HG02870 (cell line): Measurements from ENCODE around the gene SLC23A2.

Experiments used
- ATAC-seq: cut with Tn5 transposase; IDR thresholded peaks from one replicate; pipeline ENCODE4 v1.9.1; 2021; ENCODE audit warnings: mild to moderate bottlenecking, moderate library complexity; ENCODE audit not compliant: unreplicated experiment

SLC23A2 gene

DNA sequence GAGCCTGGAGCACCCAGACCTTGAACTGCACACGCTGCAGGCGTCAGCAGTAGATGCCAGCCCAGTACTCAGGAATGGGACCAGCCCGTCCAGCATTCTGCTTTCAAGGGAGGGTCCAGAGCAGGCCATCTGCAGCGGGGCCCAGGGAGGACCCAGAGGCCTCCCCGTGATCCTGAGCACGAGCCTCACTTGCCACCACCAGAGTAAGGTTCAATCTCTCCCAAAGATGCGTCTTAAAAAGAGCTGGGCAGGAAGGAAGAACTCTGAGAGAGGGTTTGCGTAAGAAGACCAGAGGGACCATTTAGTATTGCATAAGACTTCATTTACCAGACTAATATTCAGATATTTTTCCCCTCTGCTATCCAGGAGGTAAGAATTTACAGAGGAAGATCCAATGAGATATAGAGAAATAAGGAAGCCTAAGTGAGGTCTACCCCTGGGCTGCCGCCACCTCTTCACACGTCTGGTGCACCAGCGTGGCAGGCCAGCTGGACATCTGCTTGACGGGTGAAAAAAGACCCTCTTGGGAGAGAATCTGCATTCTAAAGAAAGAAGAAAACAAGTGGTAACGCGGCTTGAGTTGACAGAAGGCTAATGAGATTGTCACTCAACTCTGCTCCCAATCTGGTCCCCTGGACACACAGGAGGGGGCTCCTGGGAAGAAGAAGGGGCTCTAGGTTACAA lies 172.3 kb downstream of the SLC23A2 start:
- ATAC-seq: no peak

DNA sequence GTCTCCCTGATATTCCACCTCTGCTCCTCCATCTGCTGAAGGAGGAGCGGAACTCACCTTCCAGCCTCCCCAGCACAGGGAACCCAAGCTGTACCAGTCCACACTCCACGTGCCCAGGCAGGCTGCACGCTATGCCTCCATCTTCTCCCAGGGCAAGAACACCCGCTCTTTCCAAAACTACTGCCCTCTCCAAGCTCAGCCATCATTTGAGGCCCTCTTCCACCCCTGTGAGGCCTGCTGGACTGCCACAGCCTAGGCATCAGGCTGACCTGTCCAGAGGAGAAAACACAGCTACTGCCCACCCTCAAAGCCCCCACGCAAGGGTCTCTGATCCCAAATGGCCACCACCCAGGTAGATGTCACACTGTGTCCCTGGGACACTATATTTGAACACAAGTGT lies 179.7 kb downstream of the SLC23A2 start:
- ATAC-seq: no peak

DNA sequence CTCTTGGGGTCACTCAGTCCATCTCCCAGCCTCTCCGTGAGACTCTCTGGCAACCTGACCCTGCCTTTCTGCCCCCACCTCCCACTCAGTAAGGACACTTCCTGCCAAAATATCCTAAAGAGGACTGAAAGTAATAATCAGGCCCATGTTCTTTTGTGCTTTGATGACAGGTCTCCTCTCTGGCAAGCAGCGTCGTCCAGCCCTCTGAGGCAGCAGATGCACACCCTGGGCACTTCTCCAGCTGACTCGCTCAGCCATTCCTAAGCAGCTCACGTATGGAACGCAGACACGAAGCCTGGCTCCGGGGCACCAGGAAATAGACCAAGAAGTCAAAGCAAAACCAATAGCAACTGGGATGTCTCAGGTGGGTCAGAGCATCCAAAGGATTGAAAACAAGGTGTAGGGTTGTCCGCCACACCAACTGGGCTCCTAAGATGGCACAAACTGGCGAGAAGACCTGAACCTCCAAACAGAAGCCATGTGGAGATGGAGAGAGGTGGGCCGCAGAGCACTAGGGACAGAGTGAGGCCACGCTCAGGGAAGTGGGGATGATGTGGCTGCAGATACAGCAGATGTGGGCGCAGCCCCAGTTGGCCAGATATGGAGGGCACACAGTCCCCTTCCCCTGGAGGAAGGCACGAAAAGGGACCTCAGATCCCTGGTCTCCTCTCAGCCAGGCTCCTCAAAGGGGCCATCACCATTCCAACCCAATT lies 180.3 kb downstream of the SLC23A2 start:
- ATAC-seq: no peak

DNA sequence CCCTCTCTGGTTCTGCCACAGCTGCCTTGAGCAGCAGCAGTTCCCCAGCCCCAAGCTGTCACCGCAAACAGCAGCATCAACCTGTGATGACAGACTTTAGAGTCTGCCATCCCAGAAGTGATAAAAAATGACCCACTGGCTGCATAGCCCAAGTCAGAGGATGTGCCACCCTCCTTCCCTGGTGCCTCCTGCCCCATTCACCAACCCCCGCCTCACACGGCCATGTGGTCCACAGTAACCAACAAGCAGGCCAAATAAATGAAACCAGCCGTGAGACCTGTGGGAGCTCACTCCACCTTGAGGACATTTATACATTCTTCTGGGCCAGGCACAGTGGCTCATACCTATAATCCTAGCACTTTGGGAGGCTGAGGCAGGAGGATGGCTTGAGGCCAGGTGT lies 181.4 kb downstream of the SLC23A2 start:
- no peak for ATAC-seq

DNA sequence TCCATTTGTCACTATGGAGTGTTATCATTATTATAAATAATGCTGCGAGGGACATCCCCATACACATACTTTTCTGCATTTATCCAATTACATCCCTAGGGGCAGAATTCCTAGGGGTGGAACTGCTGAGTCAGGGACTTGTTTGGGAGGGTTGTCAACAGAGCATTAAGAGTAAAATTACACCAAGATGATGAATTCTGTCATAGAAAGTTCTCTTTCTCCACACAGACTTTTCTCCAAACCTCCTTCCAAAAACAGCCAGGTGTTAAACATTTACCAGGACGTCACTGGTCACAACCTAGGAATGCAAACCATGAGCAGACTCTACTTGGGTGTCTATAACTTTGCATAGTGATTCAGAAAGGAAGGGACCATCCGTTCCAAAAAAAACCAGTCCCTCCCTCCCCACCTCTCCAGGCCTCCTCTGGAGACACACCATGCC lies 184.1 kb downstream of the SLC23A2 start:
- ATAC-seq: no peak

DNA sequence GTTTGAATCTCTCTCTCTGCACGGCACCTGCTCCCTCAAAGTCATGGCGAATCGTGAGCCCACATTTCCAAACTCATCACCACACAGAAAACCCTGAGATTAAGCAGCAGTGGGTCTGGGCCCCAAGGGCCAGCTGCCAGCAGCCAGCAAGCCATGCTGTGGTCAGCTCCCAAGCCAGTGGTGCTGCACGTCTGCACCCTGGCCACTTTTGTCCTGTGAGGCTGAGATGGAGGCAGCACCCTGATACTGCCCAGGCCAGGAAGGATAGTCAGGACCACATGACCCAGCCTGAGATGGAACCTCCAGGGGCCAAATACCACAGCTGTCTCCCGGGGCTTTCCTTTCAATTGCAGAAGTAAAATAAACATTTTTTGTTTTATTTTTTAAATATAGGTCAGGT lies 185.7 kb downstream of the SLC23A2 start:
- no peak for ATAC-seq

DNA sequence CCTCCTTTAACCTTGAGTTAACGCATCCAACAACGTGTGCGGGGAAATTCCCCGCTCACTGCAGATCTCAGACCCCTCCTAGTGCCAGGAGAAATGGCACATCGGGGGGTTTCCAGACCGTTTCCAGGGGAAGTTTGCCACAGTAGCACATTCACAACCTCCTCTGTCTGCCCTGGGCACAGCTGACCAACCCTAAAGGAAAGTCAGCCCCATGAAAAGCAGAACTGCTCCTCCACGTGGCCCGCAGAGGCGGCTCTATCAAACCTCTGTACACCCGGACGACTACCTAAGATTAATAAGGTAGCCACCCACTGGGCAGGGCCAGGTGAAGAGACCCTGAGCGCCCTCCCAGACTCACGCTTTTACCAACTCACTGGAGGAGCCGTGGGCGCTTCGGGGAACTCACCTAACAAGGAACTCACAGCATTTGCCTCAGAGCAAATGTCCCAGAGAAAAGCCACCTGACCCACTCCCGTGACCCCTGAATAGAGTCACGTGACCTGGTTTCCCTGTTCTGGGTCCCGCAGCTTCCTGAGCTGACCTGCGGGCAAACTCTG lies 186.5 kb downstream of the SLC23A2 start:
- ATAC-seq: peak; percentile 43

DNA sequence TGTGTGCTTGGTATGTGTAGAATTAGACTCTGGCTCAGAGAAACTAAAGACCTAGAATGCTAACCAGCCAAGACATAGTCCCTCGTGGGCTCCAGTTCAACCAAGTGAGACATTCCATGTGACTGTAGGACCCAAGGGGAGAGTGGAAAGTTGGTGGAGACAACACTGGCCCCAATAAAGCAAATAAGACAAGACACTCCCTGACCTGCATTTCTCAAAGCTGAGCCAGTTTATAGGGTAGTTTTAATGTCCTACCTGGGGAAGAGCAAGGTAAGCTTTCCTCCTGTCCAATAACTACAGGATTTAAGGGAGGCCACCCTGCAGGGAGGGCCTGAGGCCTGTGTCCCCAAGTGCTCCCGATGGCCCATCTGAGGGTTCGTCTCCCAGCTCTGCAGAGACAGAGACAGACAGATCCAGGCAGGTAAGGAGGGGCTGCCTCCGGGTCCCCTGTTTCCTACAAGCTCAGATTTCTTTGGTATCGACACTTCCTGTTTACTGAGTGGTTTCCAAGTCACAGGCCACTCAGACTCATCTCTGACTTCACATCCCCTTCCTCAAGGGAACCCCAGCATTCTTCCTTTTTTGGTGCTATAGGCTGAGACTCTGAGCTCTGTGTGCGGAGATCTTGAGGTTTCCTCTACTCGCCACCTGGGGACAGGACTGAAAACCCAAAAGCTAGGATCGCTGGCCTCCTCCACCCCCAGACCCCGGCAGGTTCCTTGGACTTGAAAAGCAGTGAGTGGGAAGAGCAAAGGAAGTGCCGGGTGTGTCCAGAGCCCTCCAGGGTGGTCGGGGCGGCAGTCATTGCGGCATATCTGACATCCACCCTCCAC lies 187.2 kb downstream of the SLC23A2 start:
- ATAC-seq: peak; percentile 55

DNA sequence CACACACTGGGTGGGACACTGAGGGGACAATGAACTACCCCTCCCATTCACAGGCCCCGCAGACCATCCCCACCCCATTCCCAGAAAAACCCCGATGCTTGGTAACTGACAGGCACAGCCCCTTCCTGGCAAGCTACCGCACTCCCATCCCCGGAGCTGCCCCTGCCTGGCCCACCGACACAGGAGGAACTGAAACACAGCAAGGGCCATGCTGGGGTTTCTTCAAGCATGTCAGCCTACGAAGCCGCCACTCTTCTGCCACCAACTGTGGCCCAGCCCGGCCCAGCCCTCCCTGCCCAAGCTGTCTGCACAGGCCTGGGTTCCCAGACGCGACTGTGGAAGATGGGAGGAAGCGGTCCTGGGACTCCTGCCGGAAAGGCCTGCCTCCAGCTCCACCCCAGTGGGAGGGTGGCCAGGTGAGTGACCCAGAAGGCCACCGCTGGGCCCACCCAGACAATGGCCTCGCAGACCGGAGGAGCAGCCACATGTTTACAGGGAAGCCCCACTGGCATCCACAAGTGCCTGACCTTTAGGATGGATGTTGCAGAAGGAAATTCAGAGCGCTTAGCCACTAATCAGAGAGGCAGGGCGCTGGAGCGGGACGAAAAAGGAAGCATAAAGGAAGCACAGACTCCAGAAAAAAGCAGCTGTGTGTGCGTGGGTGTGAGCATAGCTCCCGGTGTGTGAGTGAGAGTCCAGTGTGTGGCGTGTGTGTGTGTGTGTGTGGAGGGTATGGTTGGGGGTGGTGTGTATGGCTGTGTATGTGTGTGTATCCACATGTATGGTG lies 188.0 kb downstream of the SLC23A2 start:
- peak; percentile 25 for ATAC-seq

DNA sequence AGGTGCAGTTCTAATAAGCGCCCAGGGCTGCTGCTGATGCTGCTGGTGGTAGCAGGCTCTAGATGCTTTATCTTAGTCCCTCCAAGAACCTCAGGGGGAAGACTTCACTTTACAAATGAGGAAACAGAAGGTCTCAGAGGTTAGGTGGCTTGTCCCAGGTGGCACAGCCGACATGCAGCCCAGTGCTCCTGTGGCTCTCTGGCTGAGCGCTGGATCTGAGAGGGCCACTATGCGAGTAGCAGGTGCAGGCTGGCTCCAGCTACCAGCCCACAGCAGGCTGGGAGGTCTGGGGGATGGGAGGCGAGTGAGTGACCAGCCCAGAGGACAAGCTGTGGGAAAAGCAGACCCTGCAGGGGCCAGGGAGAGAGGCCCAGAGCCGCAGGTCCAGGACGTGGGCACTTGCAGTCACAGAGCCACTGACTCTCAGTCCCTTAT lies 188.7 kb downstream of the SLC23A2 start:
- ATAC-seq: no peak

DNA sequence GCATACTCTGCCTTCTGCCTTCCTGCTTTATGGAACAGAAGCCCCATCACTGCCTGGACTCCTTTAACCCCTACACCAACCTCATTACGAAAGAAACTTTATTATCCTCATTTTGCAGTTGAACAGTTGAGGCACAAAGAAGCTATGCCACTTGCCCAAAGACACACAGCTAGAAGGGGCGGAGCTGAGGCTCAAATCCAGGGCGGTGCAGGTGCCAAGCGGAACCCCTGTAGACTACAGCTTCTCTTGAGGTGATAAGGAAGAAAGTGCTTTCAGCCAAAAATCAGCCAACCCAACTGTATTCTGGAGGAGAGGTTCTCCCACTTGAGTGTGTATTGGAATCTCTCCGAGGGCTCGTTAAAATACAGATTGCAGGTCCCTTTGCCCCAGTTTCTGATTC lies 189.1 kb downstream of the SLC23A2 start:
- ATAC-seq: no peak

DNA sequence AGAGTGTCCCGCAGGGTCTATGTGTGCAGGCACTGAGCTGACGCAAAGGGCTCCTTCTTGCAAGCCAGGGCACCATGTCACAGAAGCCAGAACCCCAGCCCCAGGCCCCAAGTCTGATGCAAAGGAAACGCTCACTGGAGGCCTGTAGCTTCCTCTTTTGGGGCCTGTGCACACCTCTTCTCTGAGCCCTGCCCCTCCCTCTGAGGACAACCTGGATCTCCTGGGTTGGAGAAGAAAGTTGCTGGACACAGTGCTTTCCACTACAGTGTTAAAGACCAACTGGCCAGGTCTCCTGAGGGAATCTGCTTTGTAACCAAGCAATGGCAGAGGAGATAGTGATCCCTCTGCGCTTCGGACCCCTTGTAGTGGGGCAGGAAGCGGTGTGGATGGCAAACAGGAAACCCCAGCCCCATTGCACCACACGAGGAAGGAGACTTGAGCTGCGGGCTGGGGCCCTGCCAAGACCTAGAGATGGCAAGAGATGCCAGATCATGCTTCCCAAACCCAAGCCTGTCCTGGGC lies 189.6 kb downstream of the SLC23A2 start:
- ATAC-seq: no peak

DNA sequence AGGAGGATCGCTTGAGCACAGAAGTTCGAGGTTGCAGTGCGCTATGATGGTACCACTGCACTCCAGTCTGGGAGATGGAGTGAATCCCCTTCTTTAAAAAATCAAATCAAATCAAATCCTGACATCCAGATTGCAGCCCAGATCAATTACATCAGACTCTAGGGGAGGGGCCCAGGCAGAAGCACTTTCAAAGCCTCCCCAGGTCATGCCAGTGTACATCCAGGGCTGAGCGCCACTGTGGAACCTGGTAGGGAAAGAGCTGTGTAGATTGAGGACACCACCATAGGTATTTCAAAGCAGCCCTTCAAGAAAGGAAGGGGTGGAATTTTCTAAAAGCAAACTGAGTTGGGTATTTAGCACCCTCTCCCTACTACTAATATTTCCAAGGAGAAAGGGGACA lies 190.1 kb downstream of the SLC23A2 start:
- no peak for ATAC-seq

DNA sequence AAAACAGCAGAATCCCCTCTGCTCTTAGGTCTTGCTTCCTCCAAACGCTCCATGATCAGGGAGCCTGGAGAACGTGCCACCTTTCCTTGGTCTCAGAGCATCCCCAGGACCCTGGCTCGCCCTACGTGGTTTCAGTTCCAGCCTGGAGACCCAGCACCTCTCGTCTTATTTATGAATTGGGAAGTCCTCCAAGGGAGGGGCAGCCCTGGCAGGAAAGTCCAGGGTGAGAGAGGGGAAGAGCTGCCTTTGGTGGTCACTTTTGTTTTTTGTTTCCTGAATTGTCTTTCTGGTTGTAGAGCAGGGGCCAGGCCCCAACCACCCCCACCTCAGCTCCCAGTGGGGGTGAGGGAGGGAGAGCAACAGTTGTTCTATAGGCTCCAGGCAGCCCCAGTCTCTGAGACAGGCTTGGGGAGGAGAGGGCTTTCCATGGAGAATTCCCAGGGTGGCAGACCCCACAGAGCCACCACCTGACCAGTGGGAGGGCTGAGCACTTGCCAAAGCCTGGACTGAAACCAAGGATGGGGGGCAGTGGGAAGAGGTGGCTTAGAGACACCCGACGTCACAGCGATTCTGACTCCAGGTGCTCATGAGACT lies 190.8 kb downstream of the SLC23A2 start:
- no peak for ATAC-seq

DNA sequence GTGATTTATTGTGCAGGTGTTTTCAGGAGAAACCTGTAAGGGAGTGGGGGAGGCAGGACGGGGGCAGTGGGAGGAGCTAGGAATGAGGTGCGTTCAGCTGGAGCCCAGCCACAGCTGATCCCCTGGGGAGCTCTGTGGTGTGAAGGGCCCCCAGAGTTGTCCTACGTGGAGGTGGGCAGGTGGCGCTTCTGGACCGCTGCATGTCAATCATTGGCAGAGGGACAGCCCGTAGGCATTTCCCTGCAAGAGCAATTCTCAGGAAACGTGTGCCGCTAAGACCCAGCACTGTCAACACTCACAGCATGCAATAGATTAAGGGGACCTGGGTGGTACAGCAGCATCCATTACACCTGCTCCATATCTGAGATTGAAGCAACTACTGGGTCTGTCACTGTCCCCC lies 191.6 kb downstream of the SLC23A2 start:
- no peak for ATAC-seq

DNA sequence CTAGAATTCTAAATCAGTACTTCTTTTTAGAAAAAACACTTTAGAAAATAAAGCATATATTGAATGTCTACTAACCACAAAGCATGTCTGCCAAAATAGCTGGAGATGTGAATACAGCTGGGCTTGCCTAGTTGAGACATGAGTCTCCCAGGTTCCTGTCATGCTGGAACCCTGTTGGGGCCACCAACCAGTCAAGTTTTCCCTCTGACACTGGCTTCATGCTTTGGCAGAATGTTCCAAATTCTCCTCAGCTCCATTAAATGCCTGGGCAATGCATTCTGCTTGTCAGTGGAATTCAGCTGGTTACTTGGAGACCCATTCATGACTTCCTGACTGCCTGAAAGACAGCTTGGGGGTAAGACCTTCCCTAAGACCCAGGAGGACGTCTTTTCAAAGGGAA lies 192.4 kb downstream of the SLC23A2 start:
- no peak for ATAC-seq

DNA sequence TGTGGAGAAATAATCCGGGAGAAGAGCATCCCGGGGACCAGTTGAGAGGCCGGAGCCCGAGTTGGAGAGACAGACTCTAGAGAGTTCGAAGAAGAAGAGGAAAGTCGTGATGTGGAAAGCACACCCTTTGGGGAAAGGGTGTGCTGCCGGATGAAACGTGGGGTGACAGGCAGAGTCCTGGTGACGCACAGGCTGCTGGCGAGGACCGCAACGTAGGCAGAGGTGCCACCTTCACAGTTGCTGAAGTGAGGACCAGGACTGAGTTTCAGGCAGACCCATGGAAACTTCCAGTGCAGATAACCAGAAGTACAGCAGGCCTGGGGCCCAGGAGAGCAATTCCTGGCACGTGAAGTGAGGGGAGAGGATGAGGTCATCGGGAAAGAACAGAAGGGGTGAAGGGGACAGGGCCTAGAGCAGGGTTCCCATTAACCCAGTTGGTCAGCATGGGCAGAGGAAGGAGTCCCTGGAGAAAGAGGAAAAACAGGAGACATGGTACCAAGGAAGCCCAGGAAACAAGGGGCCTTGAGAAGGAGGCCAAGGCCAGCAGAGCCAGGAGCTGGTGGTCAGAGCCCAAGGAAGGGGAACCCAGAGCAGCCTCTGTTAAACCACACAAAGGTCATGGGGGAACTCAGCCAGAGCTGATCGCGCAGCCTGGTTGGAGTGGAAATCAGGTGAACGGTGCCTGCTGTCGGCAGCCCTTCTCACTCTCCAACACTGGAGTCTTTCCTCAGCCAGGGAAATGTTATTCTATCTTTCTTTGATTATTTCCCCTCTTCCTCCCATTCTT lies 195.5 kb downstream of the SLC23A2 start:
- no peak for ATAC-seq

DNA sequence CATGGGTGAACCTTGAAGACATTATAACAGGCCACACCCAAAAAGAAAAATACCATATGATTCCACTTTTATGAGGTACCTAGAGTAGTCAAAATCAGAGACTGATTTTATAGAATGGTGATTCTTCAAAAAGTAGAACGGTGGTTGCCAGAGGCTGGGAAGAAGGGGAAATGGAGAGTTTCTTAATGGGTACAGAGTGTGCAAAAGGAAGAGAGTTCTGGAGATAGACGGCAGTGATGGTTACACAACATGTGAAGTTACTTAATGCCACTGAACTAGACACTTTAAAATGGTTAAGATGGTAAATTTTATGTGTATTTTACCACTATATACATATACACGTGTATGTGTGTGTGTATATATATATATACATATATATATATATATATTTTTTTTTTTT lies 198.8 kb downstream of the SLC23A2 start:
- no peak for ATAC-seq
